ENCODE data around the gene OR2C3. TPM values are rescaled to one million over a fixed set of nuclear protein-coding genes. Genes with fewer than 3 reads are reported as not detected.

Gene OR2C3
- total and polyA plus RNA-seq, 2 experiments from 2014 or later: not detected

GRCh38 chr1:247517795-247518612 lies 18.2 kb downstream of the OR2C3 start:
- DNase-seq (ENCODE audit: low spot score): peak; percentile 31
- Histone ChIP-seq H2AFZ (peak overlapping the region; percentile 95), H3K36me3 (ENCODE audit: insufficient read depth) (no peaks in the 10 kb centered on the region), H3K9me2 (ENCODE audit: insufficient read depth) (0 out of 2 replicates have a peak, but pooled peaks cover 4% of the 10 kb centered on the region), H3K27ac (ENCODE audit: low read depth) (no peak overlapping the region), H4K20me1 (replicated peaks; ENCODE audit: insufficient read depth) (no peaks in the 10 kb centered on the region), H3F3A (replicated peaks; ENCODE audit: low read depth) (no peaks in the 10 kb centered on the region), H3K4me1 (ENCODE audit: insufficient read depth) (no peaks in the 10 kb centered on the region), H3K79me2 (replicated peaks; ENCODE audit: insufficient read depth) (no peaks in the 10 kb centered on the region), H3K27me3 (ENCODE audit: insufficient read depth) (no peaks in the 10 kb centered on the region), H3K4me3 (no peak overlapping the region), H3K4me2 (no peak overlapping the region)
- Mint-ChIP-seq H3K27ac (no peak overlapping the region), H3K4me3 (no peak overlapping the region), H3K27me3 (ENCODE audit: insufficient read depth, low read depth, poor library complexity) (peaks cover 1% of the 10 kb centered on the region), H3K36me3 (ENCODE audit: low read depth) (peaks cover 11% of the 10 kb centered on the region; the same call in 2 of the 3 replicates), H3K4me1 (no peaks in the 10 kb centered on the region), H3K9me3 (peaks cover 40% of the 10 kb centered on the region)
- TF ChIP-seq STAT1 (IDR thresholded peaks at IDR 0.05; ENCODE audit: unreplicated experiment) (no peak), EZH2 (IDR thresholded peaks at IDR 0.05; ENCODE audit: low read depth, unreplicated experiment) (no peak), ZNF462 (CRISPR knock-in tag; IDR thresholded peaks at IDR 0.05) (no peak), NANOG (IDR thresholded peaks at IDR 0.05; ENCODE audit: borderline replicate concordance) (no peak), ZNF331 (CRISPR knock-in tag; IDR thresholded peaks at IDR 0.05; ENCODE audit: low read depth) (no peak), EZH2phosphoT487 (IDR thresholded peaks at IDR 0.05; ENCODE audit: unreplicated experiment) (no peak), CREB1 (CRISPR knock-in tag; IDR thresholded peaks at IDR 0.05; ENCODE audit: low read depth) (no peak), REST (IDR thresholded peaks at IDR 0.05; ENCODE audit: unreplicated experiment) (no peak), POLR2AphosphoS5 (IDR thresholded peaks at IDR 0.05; ENCODE audit: low read depth) (no peak), JUNB (IDR thresholded peaks at IDR 0.05; ENCODE audit: unreplicated experiment) (no peak), ETS1 (IDR thresholded peaks at IDR 0.05) (no peak), ZNF114 (CRISPR knock-in tag; IDR thresholded peaks at IDR 0.05) (no peak)
- TF ChIP-seq, protein P1, sequence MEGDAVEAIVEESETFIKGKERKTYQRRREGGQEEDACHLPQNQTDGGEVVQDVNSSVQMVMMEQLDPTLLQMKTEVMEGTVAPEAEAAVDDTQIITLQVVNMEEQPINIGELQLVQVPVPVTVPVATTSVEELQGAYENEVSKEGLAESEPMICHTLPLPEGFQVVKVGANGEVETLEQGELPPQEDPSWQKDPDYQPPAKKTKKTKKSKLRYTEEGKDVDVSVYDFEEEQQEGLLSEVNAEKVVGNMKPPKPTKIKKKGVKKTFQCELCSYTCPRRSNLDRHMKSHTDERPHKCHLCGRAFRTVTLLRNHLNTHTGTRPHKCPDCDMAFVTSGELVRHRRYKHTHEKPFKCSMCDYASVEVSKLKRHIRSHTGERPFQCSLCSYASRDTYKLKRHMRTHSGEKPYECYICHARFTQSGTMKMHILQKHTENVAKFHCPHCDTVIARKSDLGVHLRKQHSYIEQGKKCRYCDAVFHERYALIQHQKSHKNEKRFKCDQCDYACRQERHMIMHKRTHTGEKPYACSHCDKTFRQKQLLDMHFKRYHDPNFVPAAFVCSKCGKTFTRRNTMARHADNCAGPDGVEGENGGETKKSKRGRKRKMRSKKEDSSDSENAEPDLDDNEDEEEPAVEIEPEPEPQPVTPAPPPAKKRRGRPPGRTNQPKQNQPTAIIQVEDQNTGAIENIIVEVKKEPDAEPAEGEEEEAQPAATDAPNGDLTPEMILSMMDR (conservative IDR thresholded peaks at IDR 0.05; ENCODE audit: low read depth in 2 of 2): no peak
- peak; percentile 72 for ATAC-seq

Data from GM23338 (cell line).